SK-N-SH (cell line): ENCODE measurements around the gene SHISA8.

Experiments used
- MEF2A ChIP-seq: IDR thresholded peaks from 2 replicates; pipeline ENCODE4 v1.4.0; 2012; ENCODE audit warnings: low read depth, borderline replicate concordance
- RAD21 ChIP-seq: IDR thresholded peaks from 2 replicates; pipeline ENCODE4 v1.6.1; 2012; ENCODE audit warnings: mild to moderate bottlenecking, low read length
- RFX5 ChIP-seq: IDR thresholded peaks from 2 replicates; pipeline ENCODE4 v1.6.1; 2012; ENCODE audit warnings: mild to moderate bottlenecking, improper control_type of control experiment, low read length
- TAF1 ChIP-seq: IDR thresholded peaks from 2 replicates; pipeline ENCODE4 v1.6.1; 2012; ENCODE audit warnings: low read depth, mild to moderate bottlenecking, low read length, moderate library complexity, borderline replicate concordance
- YY1 ChIP-seq: IDR thresholded peaks from 2 replicates; pipeline ENCODE4 v1.4.0; 2012; ENCODE audit warnings: low read depth, mild to moderate bottlenecking
- TF ChIP-seq, protein P1 (sequence below): fragments of 200-600 bp; sonication (generic); IDR thresholded peaks from 2 replicates; pipeline ENCODE4 v1.6.1; 2017; ENCODE audit warnings: antibody characterized with exemption, mild to moderate bottlenecking, moderate library complexity

DNA sequence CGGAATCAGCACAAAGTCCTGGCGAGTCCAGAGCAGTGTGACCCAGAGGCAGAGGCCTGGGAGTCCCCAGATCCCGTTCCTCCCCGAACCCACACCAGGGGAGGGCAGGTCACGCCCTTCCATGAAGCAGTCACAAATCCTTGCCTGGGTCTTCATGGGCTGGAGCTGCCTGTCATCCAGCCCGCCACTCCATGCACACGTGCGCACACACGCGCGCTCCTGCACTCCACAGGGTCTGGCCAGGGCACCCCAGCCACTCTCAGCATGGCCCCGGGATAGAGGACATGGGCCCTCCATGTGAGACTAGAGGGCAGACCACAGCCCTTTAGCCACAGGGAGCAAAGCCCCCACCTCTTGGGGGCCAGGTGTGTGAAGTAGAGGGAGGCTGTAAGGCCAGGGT lies 17.5 kb upstream of the SHISA8 start:
- TF ChIP-seq YY1 (no peak), RFX5 (no peak), MEF2A (no peak), RAD21 (no peak), TAF1 (no peak)
- TF ChIP-seq, protein P1, sequence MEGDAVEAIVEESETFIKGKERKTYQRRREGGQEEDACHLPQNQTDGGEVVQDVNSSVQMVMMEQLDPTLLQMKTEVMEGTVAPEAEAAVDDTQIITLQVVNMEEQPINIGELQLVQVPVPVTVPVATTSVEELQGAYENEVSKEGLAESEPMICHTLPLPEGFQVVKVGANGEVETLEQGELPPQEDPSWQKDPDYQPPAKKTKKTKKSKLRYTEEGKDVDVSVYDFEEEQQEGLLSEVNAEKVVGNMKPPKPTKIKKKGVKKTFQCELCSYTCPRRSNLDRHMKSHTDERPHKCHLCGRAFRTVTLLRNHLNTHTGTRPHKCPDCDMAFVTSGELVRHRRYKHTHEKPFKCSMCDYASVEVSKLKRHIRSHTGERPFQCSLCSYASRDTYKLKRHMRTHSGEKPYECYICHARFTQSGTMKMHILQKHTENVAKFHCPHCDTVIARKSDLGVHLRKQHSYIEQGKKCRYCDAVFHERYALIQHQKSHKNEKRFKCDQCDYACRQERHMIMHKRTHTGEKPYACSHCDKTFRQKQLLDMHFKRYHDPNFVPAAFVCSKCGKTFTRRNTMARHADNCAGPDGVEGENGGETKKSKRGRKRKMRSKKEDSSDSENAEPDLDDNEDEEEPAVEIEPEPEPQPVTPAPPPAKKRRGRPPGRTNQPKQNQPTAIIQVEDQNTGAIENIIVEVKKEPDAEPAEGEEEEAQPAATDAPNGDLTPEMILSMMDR, result no peak
